Measurements from ENCODE around the gene ZDHHC8. TPM values are rescaled to one million over a fixed set of nuclear protein-coding genes. Genes with fewer than 3 reads are reported as not detected.
A peak's percentile ranks its signal among the peaks of the same experiment; 100 is the strongest.

Gene ZDHHC8
- total and polyA plus RNA-seq, 10 of the 15 experiments (the other 5 are each of a cell fraction or from before 2014, with no cell fraction given) = 0.03 to 46.3 (median 5.3) TPM

- intact Hi-C loops (cut with micrococcal nuclease; ENCODE audit: unreplicated experiment) = no loop called here
Measured at GRCh38 chr22:20111045-20111688, 20.4 kb upstream of the ZDHHC8 start.

More at GRCh38 chr22:20111045-20111688, 20.4 kb upstream of the ZDHHC8 start:
- WGBS (ENCODE audit: insufficient coverage, insufficient replicate concordance, low lambda C conversion rate, missing lambda C conversion rate) = 35% methylated on average over 14 of the region's 14 CpGs
- peaks cover 17% of the 10 kb centered on the region for H3K79me2 ChIP-seq (ENCODE audit: control insufficient read depth, insufficient read depth, low read length)
- ChIA-PET POLR2A (interaction anchor here (0.5 kb wide), 1 partner anchor 32 kb away, joined by 3 read pairs; no protein-coding TSS in a partner anchor), RAD21 (ENCODE audit: unreplicated experiment) (no interaction called here), SMC1A (ENCODE audit: uncharacterized antibody, unreplicated experiment) (no interaction called here), CTCF (no interaction called here)
- in situ Hi-C loops (cut with MboI) = no loop called here
- no peaks in the 10 kb centered on the region for H3K27me3 ChIP-seq (replicated peaks in 1 of 2; ENCODE audit: control insufficient read depth in 2 of 2, insufficient read depth in 2 of 2, low read length in 1 of 2)
- FAIRE-seq = no peak
- H4K20me1 ChIP-seq (ENCODE audit: control insufficient read depth, insufficient read depth) = no peaks in the 10 kb centered on the region
- peaks cover 21% of the 10 kb centered on the region for H3K4me1 ChIP-seq (ENCODE audit: control insufficient read depth, insufficient read depth, low read length)
- H3K4me3 ChIP-seq = no peak overlapping the region
- DNase-seq (ENCODE audit: low read depth, low spot score) = no peak
- H3K36me3 ChIP-seq (ENCODE audit: control insufficient read depth in 2 of 2, insufficient read depth in 2 of 2, low read length in 1 of 2) = peaks cover 34 to 67% of the 10 kb centered on the region in 2 experiments; a peak in 3 of 4 replicates
- TF ChIP-seq ZNF384 (IDR thresholded peaks at IDR 0.05; ENCODE audit: borderline replicate concordance, low read depth, low read length) (peak; percentile 79), PML (IDR thresholded peaks at IDR 0.05; ENCODE audit: low read length) (peak; percentile 8; the same call in 1 of the 2 replicates), POLR2A (IDR thresholded peaks at IDR 0.05; ENCODE audit: low read depth, low read length) (peak; percentile 70), TBL1XR1 (IDR thresholded peaks at IDR 0.05; ENCODE audit: low read depth, low read length) (no peak), YY1 (IDR thresholded peaks at IDR 0.05; ENCODE audit: low read depth, low read length) (0 out of 2 replicates have a peak, but pooled peaks have one; percentile 15), NFIC (IDR thresholded peaks at IDR 0.05; ENCODE audit: low read depth, low read length) (no peak), CHD4 (IDR thresholded peaks at IDR 0.05) (no peak), MEF2A (IDR thresholded peaks at IDR 0.05; ENCODE audit: insufficient read depth, low read depth, low read length) (0 out of 2 replicates have a peak, but pooled peaks have one; percentile 7), SPI1 (IDR thresholded peaks at IDR 0.05; ENCODE audit: borderline replicate concordance, insufficient read depth, low read depth, low read length) (no peak), ZBTB33 (IDR thresholded peaks at IDR 0.05) (peak; percentile 89; the same call in 1 of the 2 replicates), CTCF (IDR thresholded peaks at IDR 0.05 in 2 of 3, conservative IDR thresholded peaks at IDR 0.05 in 1 of 3; ENCODE audit: control insufficient read depth in 2 of 3, extremely low read depth in 1 of 3, insufficient read depth in 1 of 3, low read depth in 3 of 3, low read length in 3 of 3) (peak; percentile 19 to 50 (median 50); a peak in 4 of 6 replicates), BCL3 (IDR thresholded peaks at IDR 0.05; ENCODE audit: borderline replicate concordance, insufficient read depth, low read depth, low read length, poor library complexity, severe bottlenecking) (peak; percentile 61)
- H3K9me3 ChIP-seq (replicated peaks; ENCODE audit: control insufficient read depth, insufficient read depth, low read length) = no peaks in the 10 kb centered on the region; the same call in 2 of the 3 replicates
- peak; percentile 57 for ATAC-seq
- H3K4me2 ChIP-seq (ENCODE audit: control insufficient read depth, insufficient read depth) = no peak overlapping the region
- no TSS peak for BruUV-seq (replicated peaks)
- H3K9ac ChIP-seq (ENCODE audit: control insufficient read depth, insufficient read depth, low read length) = no peak overlapping the region
- H3K27ac ChIP-seq (ENCODE audit: control insufficient read depth, insufficient read depth) = no peak overlapping the region
- no peak overlapping the region for H2AFZ ChIP-seq (ENCODE audit: control insufficient read depth, low read depth, low read length)

Data from GM12878 (cell line).